RWPE2 (cell line): ENCODE data around the gene HAVCR2.

Source experiments
- ATAC-seq: fragments of 200-7000 bp; cut with Tn5 transposase; 3 replicates; pipeline ENCODE4 v1.9.1; 2021; ENCODE audit warnings: low read depth
- DNase-seq: peaks from one replicate; pipeline ENCODE4 v3.0.0-alpha.2; 2020; ENCODE audit warnings: low spot score
- H3K27ac ChIP-seq: fragments of 450-650 bp; 2 replicates; pipeline ENCODE4 v1.5.1; 2017; ENCODE audit warnings: mild to moderate bottlenecking; ENCODE audit not compliant: poor library complexity, severe bottlenecking
- H3K27me3 ChIP-seq: fragments of 250-450 bp; sonication (Bioruptor Pico); 2 replicates; pipeline ENCODE4 v1.5.1; 2021; ENCODE audit warnings: mild to moderate bottlenecking, moderate library complexity; ENCODE audit not compliant: insufficient read depth, poor library complexity, severe bottlenecking
- H3K36me3 ChIP-seq: fragments of 250-450 bp; sonication (Bioruptor Pico); 2 replicates; pipeline ENCODE4 v1.5.1; 2020; ENCODE audit warnings: low read depth, mild to moderate bottlenecking, moderate library complexity
- H3K4me1 ChIP-seq: fragments of 250-450 bp; sonication (Bioruptor Pico); 2 replicates; pipeline ENCODE4 v1.5.1; 2021; ENCODE audit warnings: mild to moderate bottlenecking, moderate library complexity; ENCODE audit not compliant: insufficient read depth, poor library complexity, severe bottlenecking
- H3K4me3 ChIP-seq: fragments of 250-450 bp; sonication (Bioruptor Pico); 2 replicates; pipeline ENCODE4 v1.5.1; 2021; ENCODE audit warnings: mild to moderate bottlenecking, moderate library complexity; ENCODE audit not compliant: severe bottlenecking
- H3K9me3 ChIP-seq: fragments of 250-450 bp; sonication (Bioruptor Pico); 2 replicates; pipeline ENCODE4 v1.5.1; 2021; ENCODE audit warnings: mild to moderate bottlenecking, moderate library complexity; ENCODE audit not compliant: severe bottlenecking
- TF ChIP-seq, protein P1 (sequence below): fragments of 450-650 bp; IDR thresholded peaks from one replicate; pipeline ENCODE4 v1.5.1; 2017; ENCODE audit warnings: mild to moderate bottlenecking, moderate library complexity; ENCODE audit not compliant: poor library complexity, severe bottlenecking

Gene HAVCR2

DNA sequence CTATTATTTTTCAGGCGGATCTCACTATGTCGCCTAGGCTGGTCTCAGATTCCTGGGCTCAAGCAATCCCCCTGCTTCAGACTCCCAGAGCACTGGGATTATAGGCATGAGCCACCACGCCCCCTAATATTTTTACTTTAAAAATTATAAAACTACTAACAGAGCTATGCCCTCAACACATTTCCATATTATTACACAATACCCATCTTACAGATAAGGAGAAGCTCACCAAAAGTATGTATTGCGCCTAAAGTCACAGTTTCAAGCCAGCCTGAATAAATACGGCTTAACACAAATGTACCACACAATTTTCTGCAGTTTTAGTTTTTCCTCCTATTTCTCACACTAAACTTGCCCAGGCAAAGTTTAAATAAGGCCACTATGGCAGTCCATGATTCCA, 40.1 kb downstream of the HAVCR2 start:
- ATAC-seq (no peak), DNase-seq (no peak)
- no peak overlapping the region for H3K27ac ChIP-seq
- TF ChIP-seq, protein P1, sequence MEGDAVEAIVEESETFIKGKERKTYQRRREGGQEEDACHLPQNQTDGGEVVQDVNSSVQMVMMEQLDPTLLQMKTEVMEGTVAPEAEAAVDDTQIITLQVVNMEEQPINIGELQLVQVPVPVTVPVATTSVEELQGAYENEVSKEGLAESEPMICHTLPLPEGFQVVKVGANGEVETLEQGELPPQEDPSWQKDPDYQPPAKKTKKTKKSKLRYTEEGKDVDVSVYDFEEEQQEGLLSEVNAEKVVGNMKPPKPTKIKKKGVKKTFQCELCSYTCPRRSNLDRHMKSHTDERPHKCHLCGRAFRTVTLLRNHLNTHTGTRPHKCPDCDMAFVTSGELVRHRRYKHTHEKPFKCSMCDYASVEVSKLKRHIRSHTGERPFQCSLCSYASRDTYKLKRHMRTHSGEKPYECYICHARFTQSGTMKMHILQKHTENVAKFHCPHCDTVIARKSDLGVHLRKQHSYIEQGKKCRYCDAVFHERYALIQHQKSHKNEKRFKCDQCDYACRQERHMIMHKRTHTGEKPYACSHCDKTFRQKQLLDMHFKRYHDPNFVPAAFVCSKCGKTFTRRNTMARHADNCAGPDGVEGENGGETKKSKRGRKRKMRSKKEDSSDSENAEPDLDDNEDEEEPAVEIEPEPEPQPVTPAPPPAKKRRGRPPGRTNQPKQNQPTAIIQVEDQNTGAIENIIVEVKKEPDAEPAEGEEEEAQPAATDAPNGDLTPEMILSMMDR = no peak
- H3K4me3 ChIP-seq = no peak overlapping the region
- no peaks in the 10 kb centered on the region for H3K4me1 ChIP-seq
- no peaks in the 10 kb centered on the region for H3K27me3 ChIP-seq
- H3K36me3 ChIP-seq = no peaks in the 10 kb centered on the region
- H3K9me3 ChIP-seq = no peaks in the 10 kb centered on the region

DNA sequence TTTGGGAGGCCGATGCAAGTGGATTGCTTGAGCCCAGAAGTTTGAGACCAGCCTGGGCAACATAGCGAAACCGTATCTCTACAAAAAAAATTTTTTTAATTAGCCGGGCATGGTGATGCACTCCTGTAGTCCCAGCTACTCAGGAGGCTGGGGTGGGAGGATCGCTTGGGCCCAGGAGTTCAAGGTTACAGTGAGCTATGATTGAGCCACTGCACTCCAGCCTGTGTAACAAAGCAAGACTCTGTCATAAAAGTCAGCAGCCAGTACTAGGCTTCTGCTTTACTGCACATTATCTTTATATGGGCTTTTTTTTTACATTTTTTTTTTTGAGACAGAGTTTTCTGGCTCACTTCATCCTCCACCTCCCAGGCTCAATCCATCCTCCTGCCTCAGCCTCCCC, 40.5 kb downstream of the HAVCR2 start:
- H3K36me3 ChIP-seq = no peaks in the 10 kb centered on the region
- H3K27me3 ChIP-seq = no peaks in the 10 kb centered on the region
- H3K27ac ChIP-seq = no peak overlapping the region
- DNase-seq = no peak
- H3K4me1 ChIP-seq = no peaks in the 10 kb centered on the region
- no peak for ATAC-seq
- no peaks in the 10 kb centered on the region for H3K9me3 ChIP-seq
- TF ChIP-seq, protein P1 = no peak
- no peak overlapping the region for H3K4me3 ChIP-seq

DNA sequence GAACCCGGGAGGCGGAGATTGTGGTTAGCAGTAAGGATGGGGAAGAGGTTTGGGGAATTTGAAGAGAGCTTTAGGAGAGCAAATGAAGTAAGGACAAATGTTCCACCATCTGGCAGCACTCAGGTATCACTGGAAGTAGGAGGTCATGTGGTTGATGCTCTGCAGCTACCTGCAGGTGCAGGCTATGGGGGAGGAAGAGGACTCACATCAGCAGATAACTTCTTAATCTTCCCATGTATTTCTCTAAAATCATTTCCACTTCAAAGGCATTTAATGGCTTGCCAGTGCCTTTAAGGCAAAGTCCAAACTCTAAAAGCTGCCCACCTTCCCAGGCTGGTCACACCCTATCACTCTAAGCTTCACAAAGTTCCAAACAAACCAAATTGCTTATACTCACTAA, 41.8 kb downstream of the HAVCR2 start:
- TF ChIP-seq, protein P1 = no peak
- Histone ChIP-seq H3K4me3 (no peak overlapping the region), H3K27me3 (no peaks in the 10 kb centered on the region), H3K4me1 (no peaks in the 10 kb centered on the region), H3K9me3 (no peaks in the 10 kb centered on the region), H3K36me3 (no peaks in the 10 kb centered on the region), H3K27ac (no peak overlapping the region)
- ATAC-seq = no peak
- no peak for DNase-seq

DNA sequence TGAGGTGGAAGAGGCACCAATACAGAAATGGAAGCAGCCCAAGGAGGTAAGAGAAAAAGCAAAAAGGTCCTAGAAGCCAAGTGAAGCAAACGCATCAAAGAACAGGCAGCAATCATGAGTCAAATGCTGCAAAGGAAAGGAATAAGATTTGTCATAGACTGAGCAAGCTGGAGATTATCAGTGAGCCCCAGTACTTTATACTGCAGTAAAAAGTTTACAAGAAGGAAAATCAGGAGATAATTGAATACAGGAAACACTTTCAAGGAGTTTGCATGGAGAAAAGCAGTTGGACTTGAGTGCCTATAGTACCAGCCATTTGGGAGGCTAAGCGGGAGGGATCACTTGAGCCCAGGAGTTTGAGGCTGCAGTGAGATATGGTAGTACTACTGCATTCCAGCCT, 42.8 kb downstream of the HAVCR2 start:
- no peaks in the 10 kb centered on the region for H3K9me3 ChIP-seq
- no peak for ATAC-seq

DNA sequence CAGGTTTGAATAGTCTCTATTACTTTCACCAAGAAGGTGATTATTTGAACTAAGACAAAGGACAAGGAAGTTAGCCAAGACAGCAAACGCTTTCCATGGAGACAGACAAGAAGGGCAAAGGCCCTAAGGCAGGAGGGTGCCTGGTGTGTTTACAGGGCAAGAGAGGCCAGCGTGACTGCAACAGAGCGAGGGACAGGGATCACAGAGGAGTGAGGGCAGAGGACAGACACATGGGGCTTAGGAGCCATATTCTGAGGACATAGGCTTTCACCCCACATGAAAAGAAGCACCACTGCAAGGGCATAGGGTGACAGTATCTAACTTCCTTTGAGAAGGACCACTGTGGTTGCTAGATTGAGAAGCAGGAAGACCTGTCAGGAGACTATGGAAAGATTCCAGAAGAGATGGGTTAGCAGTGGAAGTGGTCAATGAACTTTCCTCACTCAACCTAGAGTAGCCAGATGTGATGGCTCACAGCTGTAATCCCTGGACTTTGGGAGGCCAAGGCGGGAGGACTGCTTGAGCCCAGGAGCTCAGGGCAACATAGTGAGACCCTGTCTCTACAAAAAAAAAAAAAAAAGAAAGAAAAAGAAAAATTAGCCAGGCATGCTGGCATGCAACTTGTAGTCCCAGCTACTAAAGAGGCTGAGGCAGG, 44.9 kb downstream of the HAVCR2 start:
- ATAC-seq = no peak
- TF ChIP-seq, protein P1 = no peak
- Histone ChIP-seq H3K4me1 (no peaks in the 10 kb centered on the region), H3K27ac (no peak overlapping the region), H3K4me3 (no peak overlapping the region), H3K9me3 (peaks cover 1% of the 10 kb centered on the region), H3K36me3 (no peaks in the 10 kb centered on the region), H3K27me3 (no peaks in the 10 kb centered on the region)
- no peak for DNase-seq

More for the DNA sequence above, 42.8 kb downstream of the HAVCR2 start:
- Histone ChIP-seq H3K4me3 (no peak overlapping the region), H3K27ac (no peak overlapping the region), H3K27me3 (no peaks in the 10 kb centered on the region), H3K4me1 (no peaks in the 10 kb centered on the region), H3K36me3 (no peaks in the 10 kb centered on the region)
- TF ChIP-seq, protein P1 = no peak
- DNase-seq = no peak
